Right lobe of liver (tissue), 4 donors: ENCODE results near the gene IL21R.

ENCODE experiments used
- POLR2A ChIP-seq: fragments of 450-650 bp; IDR thresholded peaks from one replicate; pipeline ENCODE4 v1.6.1; 2017; ENCODE audit warnings: antibody characterized with exemption, mild to moderate bottlenecking
- TF ChIP-seq, protein P1 (sequence below), 4 donors: fragments of 200-600 bp in 3 of 4; fragments of 450-650 bp in 1 of 4; IDR thresholded peaks; one replicate each; pipeline versions ENCODE4 v1.5.1 to v1.8.0; 2016 to 2022; ENCODE audit warnings: antibody characterized with exemption in 4 of 4, mild to moderate bottlenecking in 2 of 4
- donor health status: DM: no; HTN: no; CAD: no.
- donor health status: DM: no; HTN: no; CAD: no.
- donor health status: DM: no; HTN: yes; CAD: no.

DNA sequence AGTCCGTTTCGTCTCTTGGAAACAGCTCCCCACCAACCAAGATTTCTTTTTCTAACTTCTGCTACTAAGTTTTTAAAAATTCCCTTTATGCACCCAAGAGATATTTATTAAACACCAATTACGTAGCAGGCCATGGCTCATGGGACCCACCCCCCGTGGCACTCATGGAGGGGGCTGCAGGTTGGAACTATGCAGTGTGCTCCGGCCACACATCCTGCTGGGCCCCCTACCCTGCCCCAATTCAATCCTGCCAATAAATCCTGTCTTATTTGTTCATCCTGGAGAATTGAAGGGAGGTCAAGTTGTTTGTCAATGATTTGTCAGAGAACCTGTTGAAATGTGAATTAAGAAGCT is 48.2 kb downstream of the IL21R start:
- no peak for TF ChIP-seq POLR2A
- TF ChIP-seq, protein P1, sequence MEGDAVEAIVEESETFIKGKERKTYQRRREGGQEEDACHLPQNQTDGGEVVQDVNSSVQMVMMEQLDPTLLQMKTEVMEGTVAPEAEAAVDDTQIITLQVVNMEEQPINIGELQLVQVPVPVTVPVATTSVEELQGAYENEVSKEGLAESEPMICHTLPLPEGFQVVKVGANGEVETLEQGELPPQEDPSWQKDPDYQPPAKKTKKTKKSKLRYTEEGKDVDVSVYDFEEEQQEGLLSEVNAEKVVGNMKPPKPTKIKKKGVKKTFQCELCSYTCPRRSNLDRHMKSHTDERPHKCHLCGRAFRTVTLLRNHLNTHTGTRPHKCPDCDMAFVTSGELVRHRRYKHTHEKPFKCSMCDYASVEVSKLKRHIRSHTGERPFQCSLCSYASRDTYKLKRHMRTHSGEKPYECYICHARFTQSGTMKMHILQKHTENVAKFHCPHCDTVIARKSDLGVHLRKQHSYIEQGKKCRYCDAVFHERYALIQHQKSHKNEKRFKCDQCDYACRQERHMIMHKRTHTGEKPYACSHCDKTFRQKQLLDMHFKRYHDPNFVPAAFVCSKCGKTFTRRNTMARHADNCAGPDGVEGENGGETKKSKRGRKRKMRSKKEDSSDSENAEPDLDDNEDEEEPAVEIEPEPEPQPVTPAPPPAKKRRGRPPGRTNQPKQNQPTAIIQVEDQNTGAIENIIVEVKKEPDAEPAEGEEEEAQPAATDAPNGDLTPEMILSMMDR (IDR thresholded peaks at IDR 0.05) = no peak
